HepG2 (cell line): ENCODE results near the gene KIF3C. TPM values are rescaled to one million over a fixed set of nuclear protein-coding genes. Genes with fewer than 3 reads are reported as not detected.

Experiments
- AKAP8 ChIP-seq: sonication (generic); formaldehyde crosslinking; IDR thresholded peaks from 2 replicates; pipeline ENCODE4 v1.5.1; 2020; ENCODE audit warnings: mild to moderate bottlenecking, missing genetic modification reagents
- FOXC1 ChIP-seq: sonication (generic); formaldehyde crosslinking; IDR thresholded peaks from 2 replicates; pipeline ENCODE4 v1.8.0; 2022; ENCODE audit warnings: mild to moderate bottlenecking, missing genetic modification reagents, borderline replicate concordance
- FOXK1 ChIP-seq: sonication (generic); formaldehyde crosslinking; IDR thresholded peaks from 2 replicates; pipeline ENCODE4 v1.4.0; 2020; ENCODE audit warnings: low read depth, missing genetic modification reagents, borderline replicate concordance
- HDAC1 ChIP-seq: sonication (generic); formaldehyde crosslinking; IDR thresholded peaks from 2 replicates; pipeline ENCODE4 v1.5.1; 2020; ENCODE audit warnings: mild to moderate bottlenecking, missing genetic modification reagents
- HINFP ChIP-seq: sonication (generic); formaldehyde crosslinking; IDR thresholded peaks from 2 replicates; pipeline ENCODE4 v1.4.0; 2020; ENCODE audit warnings: low read depth, mild to moderate bottlenecking, missing genetic modification reagents
- HNF1B ChIP-seq: sonication (generic); formaldehyde crosslinking; IDR thresholded peaks from 2 replicates; pipeline ENCODE4 v1.5.1; 2020; ENCODE audit warnings: mild to moderate bottlenecking, moderate library complexity, missing genetic modification reagents
- IRF9 ChIP-seq: sonication (generic); formaldehyde crosslinking; IDR thresholded peaks from 2 replicates; pipeline ENCODE4 v1.8.0; 2022; ENCODE audit warnings: missing genetic modification reagents, mild to moderate bottlenecking, borderline replicate concordance
- MATR3 ChIP-seq: sonication (generic); formaldehyde crosslinking; IDR thresholded peaks from 2 replicates; pipeline ENCODE4 v1.4.0; 2020; ENCODE audit warnings: missing genetic modification reagents
- MEF2D ChIP-seq: sonication (generic); formaldehyde crosslinking; IDR thresholded peaks from 2 replicates; pipeline ENCODE4 v1.5.1; 2020; ENCODE audit warnings: mild to moderate bottlenecking, missing genetic modification reagents
- PHF21A ChIP-seq: sonication (generic); formaldehyde crosslinking; IDR thresholded peaks from 2 replicates; pipeline ENCODE4 v1.5.0; 2020; ENCODE audit warnings: mild to moderate bottlenecking, missing genetic modification reagents
- SPEN ChIP-seq: sonication (generic); formaldehyde crosslinking; IDR thresholded peaks from 2 replicates; pipeline ENCODE4 v1.5.1; 2020; ENCODE audit warnings: low read depth, mild to moderate bottlenecking, missing genetic modification reagents
- SRF ChIP-seq: IDR thresholded peaks from 2 replicates; pipeline ENCODE4 v1.6.1; 2011; ENCODE audit warnings: mild to moderate bottlenecking, low read depth, low read length, moderate library complexity
- STAG1 ChIP-seq: sonication (generic); formaldehyde crosslinking; IDR thresholded peaks from 2 replicates; pipeline ENCODE4 v1.4.0; 2020; ENCODE audit warnings: missing genetic modification reagents
- TCF7L2 ChIP-seq: IDR thresholded peaks from 2 replicates; pipeline ENCODE4 v1.6.1; 2011; ENCODE audit warnings: mild to moderate bottlenecking, low read depth, low read length, moderate library complexity
- ZFX ChIP-seq: sonication (generic); formaldehyde crosslinking; IDR thresholded peaks from 2 replicates; pipeline ENCODE4 v1.4.0; 2020; ENCODE audit warnings: mild to moderate bottlenecking, low read depth, missing genetic modification reagents, moderate library complexity
- ZMYM2 ChIP-seq: sonication (generic); formaldehyde crosslinking; IDR thresholded peaks from 2 replicates; pipeline ENCODE4 v1.8.0; 2022; ENCODE audit warnings: mild to moderate bottlenecking, missing genetic modification reagents
- ZNF331 ChIP-seq: sonication (generic); formaldehyde crosslinking; IDR thresholded peaks from 2 replicates; pipeline ENCODE4 v1.4.0; 2020; ENCODE audit warnings: missing genetic modification reagents
- ZNF430 ChIP-seq: sonication (generic); formaldehyde crosslinking; IDR thresholded peaks from 2 replicates; pipeline ENCODE4 v1.9.0; 2021; ENCODE audit warnings: mild to moderate bottlenecking, missing genetic modification reagents
- ZNF460 ChIP-seq: sonication (generic); formaldehyde crosslinking; IDR thresholded peaks from 2 replicates; pipeline ENCODE4 v1.5.1; 2020; ENCODE audit warnings: missing genetic modification reagents, mild to moderate bottlenecking, borderline replicate concordance
- ZNF687 ChIP-seq: sonication (generic); formaldehyde crosslinking; IDR thresholded peaks from 2 replicates; pipeline ENCODE4 v1.5.1; 2020; ENCODE audit warnings: mild to moderate bottlenecking, missing genetic modification reagents, moderate library complexity
- polyA plus RNA-seq, 8 experiments: library from polyadenylated mRNA; depleted of rRNA in 3 of 8; stranded (reverse) in 7 of 8; unstranded in 1 of 8; fragments of >200 nt; fragmentation: Illumina TruSeq in 4 of 8; extraction: Trizol in 4 of 8; gene quantifications; 2 replicates each; pipeline versions ENCODE4 v1.2.1 to v1.2.3, GENCODE V29; 2011 to 2016; ENCODE audit warnings: low read depth in 4 of 8, missing spikeins in 1 of 8, mixed read lengths in 1 of 8; ENCODE audit not compliant: insufficient read depth in 1 of 8
- total RNA-seq, 5 experiments: library from RNA; depleted of rRNA; stranded (reverse); fragments of >200 nt; fragmentation: Illumina TruSeq; extraction: Trizol; gene quantifications; 2 replicates each; pipeline ENCODE4 v1.2.3, GENCODE V29; 2016; ENCODE audit warnings: low read depth in 1 of 5

KIF3C gene
- total and polyA plus RNA-seq, 2 of the 13 experiments (the other 11 are each of a cell fraction or from before 2014, with no cell fraction given): 3.6 to 4.9 TPM

- TF ChIP-seq ZNF687 (CRISPR knock-in tag): peak; percentile 3; the same call in 1 of the 2 replicates
- TF ChIP-seq TCF7L2: no peak
- no peak for TF ChIP-seq ZNF430
- TF ChIP-seq ZNF331: no peak
- peak; percentile 95 for TF ChIP-seq MEF2D (CRISPR knock-in tag)
- TF ChIP-seq HINFP (CRISPR knock-in tag): no peak
- TF ChIP-seq FOXC1 (CRISPR knock-in tag): no peak
- peak; percentile 22; the same call in 1 of the 2 replicates for TF ChIP-seq HNF1B (CRISPR knock-in tag)
- TF ChIP-seq STAG1 (CRISPR knock-in tag): no peak
- TF ChIP-seq AKAP8 (CRISPR knock-in tag): no peak
- no peak for TF ChIP-seq FOXK1
- TF ChIP-seq HDAC1 (CRISPR knock-in tag): 0 out of 2 replicates have a peak, but pooled peaks have one; percentile 35
- TF ChIP-seq IRF9: 0 out of 2 replicates have a peak, but pooled peaks have one; percentile 49
- TF ChIP-seq SRF: no peak
- TF ChIP-seq ZFX (CRISPR knock-in tag): 0 out of 2 replicates have a peak, but pooled peaks have one; percentile 17
- peak; percentile 68; the same call in 1 of the 2 replicates for TF ChIP-seq ZMYM2 (CRISPR knock-in tag)
- TF ChIP-seq PHF21A (CRISPR knock-in tag): no peak
- 0 out of 2 replicates have a peak, but pooled peaks have one; percentile 72 for TF ChIP-seq ZNF460 (CRISPR knock-in tag)
- TF ChIP-seq SPEN: peak; percentile 53; the same call in 1 of the 2 replicates
- no peak for TF ChIP-seq MATR3
These were observed 43.0 kb downstream of the KIF3C start (continued) for GRCh38 chr2:25939257-25939668.
